ENCODE data around the gene RTKN2. TPM values are rescaled to one million over a fixed set of nuclear protein-coding genes. Genes with fewer than 3 reads are reported as not detected.

Gene RTKN2
- total RNA-seq, 1 donor from 2014 or later: 13.2 TPM

DNA sequence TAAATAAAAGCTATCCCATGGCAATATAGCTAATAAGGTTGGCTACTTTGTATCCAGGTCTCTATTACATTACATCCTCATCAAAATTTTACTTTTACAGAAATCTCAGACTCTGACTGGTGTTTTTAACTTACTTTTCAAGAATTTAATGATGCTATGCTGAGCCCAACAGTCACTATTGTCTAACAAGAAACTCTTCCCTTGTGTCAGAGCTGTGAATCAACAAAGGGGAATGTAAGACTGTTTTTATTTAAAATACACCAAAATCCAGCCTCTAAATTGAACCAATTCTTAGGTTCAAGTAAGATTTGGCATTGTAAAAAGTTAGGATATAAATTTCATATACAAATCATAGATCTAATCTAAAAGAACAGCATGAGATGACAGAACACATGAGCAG lies 7.0 kb downstream of the RTKN2 start:
- Mint-ChIP-seq H3K9me3 (ENCODE audit: low read depth) (no peaks in the 10 kb centered on the region), H3K27me3 (no peaks in the 10 kb centered on the region), H3K4me1 (ENCODE audit: low read depth) (peaks cover 1% of the 10 kb centered on the region), H3K27ac (no peak overlapping the region), H3K36me3 (ENCODE audit: insufficient read depth) (peaks cover 1% of the 10 kb centered on the region), H3K4me3 (ENCODE audit: low read depth) (no peak overlapping the region)
- DNase-seq (ENCODE audit: low spot score, unreplicated experiment): no peak
- TF ChIP-seq, protein P1, sequence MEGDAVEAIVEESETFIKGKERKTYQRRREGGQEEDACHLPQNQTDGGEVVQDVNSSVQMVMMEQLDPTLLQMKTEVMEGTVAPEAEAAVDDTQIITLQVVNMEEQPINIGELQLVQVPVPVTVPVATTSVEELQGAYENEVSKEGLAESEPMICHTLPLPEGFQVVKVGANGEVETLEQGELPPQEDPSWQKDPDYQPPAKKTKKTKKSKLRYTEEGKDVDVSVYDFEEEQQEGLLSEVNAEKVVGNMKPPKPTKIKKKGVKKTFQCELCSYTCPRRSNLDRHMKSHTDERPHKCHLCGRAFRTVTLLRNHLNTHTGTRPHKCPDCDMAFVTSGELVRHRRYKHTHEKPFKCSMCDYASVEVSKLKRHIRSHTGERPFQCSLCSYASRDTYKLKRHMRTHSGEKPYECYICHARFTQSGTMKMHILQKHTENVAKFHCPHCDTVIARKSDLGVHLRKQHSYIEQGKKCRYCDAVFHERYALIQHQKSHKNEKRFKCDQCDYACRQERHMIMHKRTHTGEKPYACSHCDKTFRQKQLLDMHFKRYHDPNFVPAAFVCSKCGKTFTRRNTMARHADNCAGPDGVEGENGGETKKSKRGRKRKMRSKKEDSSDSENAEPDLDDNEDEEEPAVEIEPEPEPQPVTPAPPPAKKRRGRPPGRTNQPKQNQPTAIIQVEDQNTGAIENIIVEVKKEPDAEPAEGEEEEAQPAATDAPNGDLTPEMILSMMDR (IDR thresholded peaks at IDR 0.05; ENCODE audit: unreplicated experiment): no peak

DNA sequence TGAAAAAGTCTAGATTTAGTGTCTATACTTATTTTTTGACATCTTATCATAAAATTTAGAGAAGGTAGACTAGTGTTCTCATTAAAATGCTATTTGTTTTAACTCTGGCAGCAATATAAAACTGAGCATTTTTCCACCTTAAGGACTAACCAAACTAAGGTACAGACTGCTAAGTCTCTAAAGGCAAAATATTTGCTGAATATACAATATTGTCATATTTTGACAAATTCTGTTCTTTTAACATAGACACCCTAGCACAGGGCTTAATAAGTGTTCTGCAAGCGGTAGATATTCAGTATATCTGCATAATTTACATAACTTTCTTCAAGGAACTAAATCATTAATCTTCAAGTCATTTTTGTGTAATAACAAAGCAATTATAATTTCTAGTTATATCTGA lies 8.6 kb downstream of the RTKN2 start:
- no peak overlapping the region for H3K27ac Mint-ChIP-seq
- peaks cover 3% of the 10 kb centered on the region for H3K36me3 Mint-ChIP-seq (ENCODE audit: insufficient read depth)
- peaks cover 1% of the 10 kb centered on the region for H3K4me1 Mint-ChIP-seq (ENCODE audit: low read depth)
- H3K9me3 Mint-ChIP-seq (ENCODE audit: low read depth): no peaks in the 10 kb centered on the region
- TF ChIP-seq, protein P1 (IDR thresholded peaks at IDR 0.05; ENCODE audit: unreplicated experiment): no peak
- DNase-seq (ENCODE audit: low spot score, unreplicated experiment): no peak
- no peak overlapping the region for H3K4me3 Mint-ChIP-seq (ENCODE audit: low read depth)
- H3K27me3 Mint-ChIP-seq: no peaks in the 10 kb centered on the region

DNA sequence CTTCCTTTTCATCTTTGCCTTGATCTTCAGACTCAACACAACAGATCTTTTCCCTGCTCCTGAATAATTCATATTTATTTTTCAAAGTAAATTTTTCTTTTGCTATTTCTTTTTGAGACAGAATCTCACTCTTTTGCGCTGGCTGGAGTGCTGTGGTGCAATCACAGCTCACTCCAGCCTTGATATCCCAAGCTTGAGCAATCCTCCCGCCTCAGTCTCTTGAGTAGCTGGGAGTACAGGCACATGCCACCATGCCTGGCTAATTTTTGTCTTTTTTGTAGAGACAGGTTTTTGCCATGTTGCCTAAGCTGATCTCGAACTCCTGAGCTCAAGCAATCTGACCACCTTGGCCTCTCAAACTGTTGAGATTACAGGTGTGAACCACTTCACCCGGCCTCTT lies 9.2 kb downstream of the RTKN2 start:
- no peaks in the 10 kb centered on the region for H3K27me3 Mint-ChIP-seq
- TF ChIP-seq, protein P1 (IDR thresholded peaks at IDR 0.05; ENCODE audit: unreplicated experiment): no peak
- no peaks in the 10 kb centered on the region for H3K4me1 Mint-ChIP-seq (ENCODE audit: low read depth)
- no peak overlapping the region for H3K27ac Mint-ChIP-seq
- H3K4me3 Mint-ChIP-seq (ENCODE audit: low read depth): no peak overlapping the region
- H3K9me3 Mint-ChIP-seq (ENCODE audit: low read depth): no peaks in the 10 kb centered on the region
- peaks cover 3% of the 10 kb centered on the region for H3K36me3 Mint-ChIP-seq (ENCODE audit: insufficient read depth)
- no peak for DNase-seq (ENCODE audit: low spot score, unreplicated experiment)

DNA sequence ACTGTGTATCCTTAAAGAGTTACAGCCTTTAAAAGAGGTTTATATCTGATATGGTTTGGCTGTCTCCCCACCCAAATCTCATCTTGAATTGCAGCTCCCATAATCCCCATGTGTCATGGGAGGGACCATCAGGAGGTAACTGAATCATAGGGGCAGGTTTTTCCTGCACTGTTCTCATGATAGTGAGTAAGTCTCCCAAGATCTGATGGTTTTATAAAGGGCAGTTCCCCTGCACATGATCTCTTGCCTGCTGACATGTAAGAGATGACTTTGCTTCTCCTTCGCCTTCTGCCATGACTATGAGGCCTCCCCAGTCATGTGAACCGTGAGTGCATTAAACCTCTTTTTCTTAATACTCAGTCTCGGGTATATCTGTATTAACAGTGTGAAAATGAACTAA lies 9.7 kb downstream of the RTKN2 start:
- H3K9me3 Mint-ChIP-seq (ENCODE audit: low read depth): no peaks in the 10 kb centered on the region
- TF ChIP-seq, protein P1 (IDR thresholded peaks at IDR 0.05; ENCODE audit: unreplicated experiment): no peak
- H3K36me3 Mint-ChIP-seq (ENCODE audit: insufficient read depth): peaks cover 5% of the 10 kb centered on the region
- no peaks in the 10 kb centered on the region for H3K27me3 Mint-ChIP-seq
- H3K4me1 Mint-ChIP-seq (ENCODE audit: low read depth): no peaks in the 10 kb centered on the region
- H3K4me3 Mint-ChIP-seq (ENCODE audit: low read depth): no peak overlapping the region
- no peak for DNase-seq (ENCODE audit: low spot score, unreplicated experiment)
- no peak overlapping the region for H3K27ac Mint-ChIP-seq

DNA sequence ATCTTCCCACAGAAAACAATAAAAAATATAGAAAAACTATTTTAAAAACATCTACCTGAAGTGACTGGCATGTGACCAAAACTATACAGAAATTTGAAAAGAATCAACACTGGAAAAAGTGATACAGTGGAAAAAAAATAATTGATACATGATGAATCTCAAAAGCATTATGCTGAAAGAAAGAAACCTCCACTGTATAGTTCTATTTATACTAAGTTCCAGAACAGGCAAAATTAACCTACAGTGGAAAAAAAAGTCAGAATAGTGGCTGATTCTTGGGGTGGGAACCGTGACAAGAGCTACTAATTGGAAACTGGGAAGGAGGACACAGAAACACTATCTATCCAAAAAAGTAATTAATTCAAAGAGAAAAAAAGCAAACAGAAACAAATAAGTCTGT lies 14.9 kb downstream of the RTKN2 start:
- Mint-ChIP-seq H3K27ac (no peak overlapping the region), H3K4me1 (ENCODE audit: low read depth) (peaks cover 17% of the 10 kb centered on the region), H3K27me3 (no peaks in the 10 kb centered on the region), H3K4me3 (ENCODE audit: low read depth) (no peak overlapping the region), H3K36me3 (ENCODE audit: insufficient read depth) (peaks cover 4% of the 10 kb centered on the region), H3K9me3 (ENCODE audit: low read depth) (no peaks in the 10 kb centered on the region)
- no peak for DNase-seq (ENCODE audit: low spot score, unreplicated experiment)
- TF ChIP-seq, protein P1 (IDR thresholded peaks at IDR 0.05; ENCODE audit: unreplicated experiment): no peak
